Suprapubic skin (tissue), 4 donors: Measurements from ENCODE around the gene ASTN2.

Experiments
- POLR2A ChIP-seq, 2 donors: fragments of 450-650 bp; IDR thresholded peaks; one replicate each; pipeline ENCODE4 v1.6.1; 2017; ENCODE audit warnings: antibody characterized with exemption in 2 of 2, mild to moderate bottlenecking in 2 of 2, moderate library complexity in 2 of 2
- POLR2AphosphoS5 ChIP-seq, 3 donors: sonication (generic); formaldehyde crosslinking; IDR thresholded peaks; one replicate each; pipeline ENCODE4 v1.6.1; 2017; ENCODE audit warnings: antibody characterized with exemption in 3 of 3
- TF ChIP-seq, protein P1 (sequence below), 2 donors: fragments of 200-600 bp in 1 of 2; fragments of 450-650 bp in 1 of 2; sonication (generic) in 1 of 2; IDR thresholded peaks; one replicate each; pipeline ENCODE4 v1.5.1; 2016 to 2019; ENCODE audit warnings: antibody characterized with exemption in 2 of 2, mild to moderate bottlenecking in 1 of 2, moderate library complexity in 1 of 2

GRCh38 chr9:116899337-116900006 is 515.4 kb downstream of the ASTN2 start:
- TF ChIP-seq POLR2A (IDR thresholded peaks at IDR 0.05), result no peak
- TF ChIP-seq, protein P1, sequence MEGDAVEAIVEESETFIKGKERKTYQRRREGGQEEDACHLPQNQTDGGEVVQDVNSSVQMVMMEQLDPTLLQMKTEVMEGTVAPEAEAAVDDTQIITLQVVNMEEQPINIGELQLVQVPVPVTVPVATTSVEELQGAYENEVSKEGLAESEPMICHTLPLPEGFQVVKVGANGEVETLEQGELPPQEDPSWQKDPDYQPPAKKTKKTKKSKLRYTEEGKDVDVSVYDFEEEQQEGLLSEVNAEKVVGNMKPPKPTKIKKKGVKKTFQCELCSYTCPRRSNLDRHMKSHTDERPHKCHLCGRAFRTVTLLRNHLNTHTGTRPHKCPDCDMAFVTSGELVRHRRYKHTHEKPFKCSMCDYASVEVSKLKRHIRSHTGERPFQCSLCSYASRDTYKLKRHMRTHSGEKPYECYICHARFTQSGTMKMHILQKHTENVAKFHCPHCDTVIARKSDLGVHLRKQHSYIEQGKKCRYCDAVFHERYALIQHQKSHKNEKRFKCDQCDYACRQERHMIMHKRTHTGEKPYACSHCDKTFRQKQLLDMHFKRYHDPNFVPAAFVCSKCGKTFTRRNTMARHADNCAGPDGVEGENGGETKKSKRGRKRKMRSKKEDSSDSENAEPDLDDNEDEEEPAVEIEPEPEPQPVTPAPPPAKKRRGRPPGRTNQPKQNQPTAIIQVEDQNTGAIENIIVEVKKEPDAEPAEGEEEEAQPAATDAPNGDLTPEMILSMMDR (IDR thresholded peaks at IDR 0.05), result no peak
- no peak for TF ChIP-seq POLR2AphosphoS5 (IDR thresholded peaks at IDR 0.05)
